Measurements from ENCODE around the gene ANKFN1. TPM values are rescaled to one million over a fixed set of nuclear protein-coding genes. Genes with fewer than 3 reads are reported as not detected.

ANKFN1 gene
- total and polyA plus RNA-seq, 10 of the 15 experiments (the other 5 are each of a cell fraction or from before 2014, with no cell fraction given): 0.19 TPM; not detected in 9

DNA sequence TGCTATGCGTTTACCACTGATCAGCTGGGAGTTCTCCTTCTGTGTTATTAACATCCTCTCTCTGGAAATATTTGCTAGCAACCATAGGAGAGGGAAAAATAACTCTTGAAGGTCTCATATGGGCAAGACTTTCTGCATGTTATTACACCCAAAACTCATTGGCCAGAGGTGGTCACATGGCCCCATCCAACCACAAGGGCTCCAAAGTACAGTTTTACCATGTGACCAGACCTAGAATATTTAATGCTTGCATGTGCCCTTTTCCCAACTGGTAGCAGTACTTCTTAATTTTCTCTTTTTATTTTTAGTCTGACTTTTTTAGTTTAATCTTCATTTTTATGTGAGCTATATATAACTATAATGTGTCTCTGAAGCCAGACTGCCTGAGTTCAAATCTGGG, 299.2 kb downstream of the ANKFN1 start (continued):
- TF ChIP-seq SIN3A (IDR thresholded peaks at IDR 0.05; ENCODE audit: low read depth, low read length) (no peak), TCF3 (IDR thresholded peaks at IDR 0.05; ENCODE audit: borderline replicate concordance, insufficient read depth, low read depth, low read length) (no peak), FOS (IDR thresholded peaks at IDR 0.05; ENCODE audit: borderline replicate concordance, extremely low read depth, insufficient read length) (no peak), NR2C2 (IDR thresholded peaks at IDR 0.05; ENCODE audit: borderline replicate concordance, control insufficient read depth, insufficient read length, low read depth) (no peak), SMAD1 (IDR thresholded peaks at IDR 0.05; ENCODE audit: low read depth, partially characterized antibody) (no peak), E2F8 (IDR thresholded peaks at IDR 0.05; ENCODE audit: low read depth, partially characterized antibody) (no peak), SMC3 (IDR thresholded peaks at IDR 0.05; ENCODE audit: borderline replicate concordance, low read length) (no peak), NBN (IDR thresholded peaks at IDR 0.05) (no peak), CHD1 (IDR thresholded peaks at IDR 0.05; ENCODE audit: low read depth, low read length) (no peak), MTA3 (IDR thresholded peaks at IDR 0.05; ENCODE audit: borderline replicate concordance, low read length) (no peak), PRDM15 (CRISPR knock-in tag; IDR thresholded peaks at IDR 0.05) (no peak)
- TF ChIP-seq, protein P1, sequence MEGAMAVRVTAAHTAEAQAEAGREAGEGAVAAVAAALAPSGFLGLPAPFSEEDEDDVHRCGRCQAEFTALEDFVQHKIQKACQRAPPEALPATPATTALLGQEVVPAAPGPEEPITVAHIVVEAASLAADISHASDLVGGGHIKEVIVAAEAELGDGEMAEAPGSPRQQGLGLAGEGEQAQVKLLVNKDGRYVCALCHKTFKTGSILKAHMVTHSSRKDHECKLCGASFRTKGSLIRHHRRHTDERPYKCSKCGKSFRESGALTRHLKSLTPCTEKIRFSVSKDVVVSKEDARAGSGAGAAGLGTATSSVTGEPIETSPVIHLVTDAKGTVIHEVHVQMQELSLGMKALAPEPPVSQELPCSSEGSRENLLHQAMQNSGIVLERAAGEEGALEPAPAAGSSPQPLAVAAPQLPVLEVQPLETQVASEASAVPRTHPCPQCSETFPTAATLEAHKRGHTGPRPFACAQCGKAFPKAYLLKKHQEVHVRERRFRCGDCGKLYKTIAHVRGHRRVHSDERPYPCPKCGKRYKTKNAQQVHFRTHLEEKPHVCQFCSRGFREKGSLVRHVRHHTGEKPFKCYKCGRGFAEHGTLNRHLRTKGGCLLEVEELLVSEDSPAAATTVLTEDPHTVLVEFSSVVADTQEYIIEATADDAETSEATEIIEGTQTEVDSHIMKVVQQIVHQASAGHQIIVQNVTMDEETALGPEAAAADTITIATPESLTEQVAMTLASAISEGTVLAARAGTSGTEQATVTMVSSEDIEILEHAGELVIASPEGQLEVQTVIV (IDR thresholded peaks at IDR 0.05; ENCODE audit: borderline replicate concordance, partially characterized antibody): no peak
- TF ChIP-seq, protein P2, sequence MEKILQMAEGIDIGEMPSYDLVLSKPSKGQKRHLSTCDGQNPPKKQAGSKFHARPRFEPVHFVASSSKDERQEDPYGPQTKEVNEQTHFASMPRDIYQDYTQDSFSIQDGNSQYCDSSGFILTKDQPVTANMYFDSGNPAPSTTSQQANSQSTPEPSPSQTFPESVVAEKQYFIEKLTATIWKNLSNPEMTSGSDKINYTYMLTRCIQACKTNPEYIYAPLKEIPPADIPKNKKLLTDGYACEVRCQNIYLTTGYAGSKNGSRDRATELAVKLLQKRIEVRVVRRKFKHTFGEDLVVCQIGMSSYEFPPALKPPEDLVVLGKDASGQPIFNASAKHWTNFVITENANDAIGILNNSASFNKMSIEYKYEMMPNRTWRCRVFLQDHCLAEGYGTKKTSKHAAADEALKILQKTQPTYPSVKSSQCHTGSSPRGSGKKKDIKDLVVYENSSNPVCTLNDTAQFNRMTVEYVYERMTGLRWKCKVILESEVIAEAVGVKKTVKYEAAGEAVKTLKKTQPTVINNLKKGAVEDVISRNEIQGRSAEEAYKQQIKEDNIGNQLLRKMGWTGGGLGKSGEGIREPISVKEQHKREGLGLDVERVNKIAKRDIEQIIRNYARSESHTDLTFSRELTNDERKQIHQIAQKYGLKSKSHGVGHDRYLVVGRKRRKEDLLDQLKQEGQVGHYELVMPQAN (conservative IDR thresholded peaks at IDR 0.05): no peak
